Measurements from ENCODE around the gene DSTYK. TPM values are rescaled to one million over a fixed set of nuclear protein-coding genes. Genes with fewer than 3 reads are reported as not detected.

The DSTYK gene
- total and polyA plus RNA-seq, 7 donors: 1.6 to 13.3 (median 9.1) TPM

- whole genome bisulfite sequencing, 2 donors: 97 to 99% methylated on average over 3 of the region's 3 CpGs
- Histone ChIP-seq H3K27me3 (no peaks in the 10 kb centered on the region), H3K9me3 (no peaks in the 10 kb centered on the region), H3K27ac (no peak overlapping the region), H3K4me3 (no peak overlapping the region), H3K4me1 (no peaks in the 10 kb centered on the region), H3K36me3 (peaks cover 34 to 93% (median 59%) of the 10 kb centered on the region in 4 donors)
- intact Hi-C loops (cut with DNase I): no loop called here
- DNase-seq: no peak
- no peak for TF ChIP-seq POLR2AphosphoS5 (IDR thresholded peaks at IDR 0.05)
- no peak for TF ChIP-seq POLR2A (IDR thresholded peaks at IDR 0.05)
- TF ChIP-seq CTCF (IDR thresholded peaks at IDR 0.05): no peak
- no peak for TF ChIP-seq EP300 (IDR thresholded peaks at IDR 0.05)
Observed at GRCh38 chr1:205102404-205102803, 109.1 kb downstream of the DSTYK start.

GRCh38 chr1:205098242-205098641 lies 113.3 kb downstream of the DSTYK start:
- no peaks in the 10 kb centered on the region for H3K9me3 ChIP-seq
- H3K4me1 ChIP-seq: no peaks in the 10 kb centered on the region
- no peak for DNase-seq
- H3K27me3 ChIP-seq: no peaks in the 10 kb centered on the region
- intact Hi-C loops (cut with DNase I): no loop called here
- H3K4me3 ChIP-seq: no peak overlapping the region
- H3K27ac ChIP-seq: no peak overlapping the region
- H3K36me3 ChIP-seq: peaks cover 53 to 98% (median 64%) of the 10 kb centered on the region in 4 donors
- TF ChIP-seq EP300 (IDR thresholded peaks at IDR 0.05) (no peak), POLR2A (IDR thresholded peaks at IDR 0.05) (no peak), CTCF (IDR thresholded peaks at IDR 0.05) (no peak), POLR2AphosphoS5 (IDR thresholded peaks at IDR 0.05) (no peak)

GRCh38 chr1:205095422-205095821 lies 116.1 kb downstream of the DSTYK start:
- Histone ChIP-seq H3K4me3 (no peak overlapping the region), H3K27ac (no peak overlapping the region), H3K36me3 (peaks cover 36 to 97% (median 58%) of the 10 kb centered on the region in 4 donors), H3K27me3 (no peaks in the 10 kb centered on the region), H3K4me1 (no peaks in the 10 kb centered on the region), H3K9me3 (no peaks in the 10 kb centered on the region)
- DNase-seq: no peak
- intact Hi-C loops (cut with DNase I): no loop called here
- TF ChIP-seq EP300 (IDR thresholded peaks at IDR 0.05) (no peak), POLR2AphosphoS5 (IDR thresholded peaks at IDR 0.05) (no peak), POLR2A (IDR thresholded peaks at IDR 0.05) (no peak), CTCF (IDR thresholded peaks at IDR 0.05) (no peak)

Other genes with a start within 250 kb of the DSTYK start
- 1 to 10 TPM; 1.8 to 4.4 (median 3.4) TPM for gene CNTN2, start 168.5 kb downstream of the DSTYK start, total RNA-seq
- 1 to 10 TPM in 1 of 3 donors, under 1 TPM in 1, not detected in 1; 0.46 to 1.5 TPM for gene CNTN2, start 168.5 kb downstream of the DSTYK start, polyA plus RNA-seq
- 1 to 10 TPM; 2.1 to 3.6 (median 2.7) TPM for gene TMEM81, start 127.2 kb downstream of the DSTYK start, total RNA-seq
- gene TMEM81, start 127.2 kb downstream of the DSTYK start, polyA plus RNA-seq: 1 to 10 TPM in 1 of 3 donors, under 1 TPM in 1, not detected in 1; 0.92 to 1.8 TPM
- 10 to 100 TPM; 12.2 to 36.5 (median 13.9) TPM for gene RBBP5, start 89.7 kb downstream of the DSTYK start, total RNA-seq
- 1 to 10 TPM; 6.6 to 8.1 (median 7.8) TPM for gene RBBP5, start 89.7 kb downstream of the DSTYK start, polyA plus RNA-seq
- 1 to 10 TPM; 4.3 to 6.4 (median 5.6) TPM for gene TMCC2, start 16.2 kb upstream of the DSTYK start, total RNA-seq
- gene TMCC2, start 16.2 kb upstream of the DSTYK start, polyA plus RNA-seq: 1 to 10 TPM in 1 of 3 donors, not detected in 2; 1.1 TPM
- 1 to 10 TPM in 1 of 4 donors, under 1 TPM in 3; 0.28 to 1.5 (median 0.69) TPM for gene NUAK2, start 110.0 kb upstream of the DSTYK start, total RNA-seq
- 10 to 100 TPM; 13.9 to 15.0 (median 14.3) TPM for gene NUAK2, start 110.0 kb upstream of the DSTYK start, polyA plus RNA-seq
- gene KLHDC8A, start 145.2 kb upstream of the DSTYK start, total RNA-seq: 1 to 10 TPM in 3 of 4 donors, under 1 TPM in 1; 0.95 to 1.7 (median 1.5) TPM
- 1 to 10 TPM in 1 of 3 donors, under 1 TPM in 1, not detected in 1; 0.69 to 1.1 TPM for gene KLHDC8A, start 145.2 kb upstream of the DSTYK start, polyA plus RNA-seq
- not detected for gene LEMD1, start 210.4 kb upstream of the DSTYK start, total RNA-seq
- under 1 TPM in 1 of 3 donors, not detected in 2; 0.34 TPM for gene LEMD1, start 210.4 kb upstream of the DSTYK start, polyA plus RNA-seq
- under 1 TPM in 1 of 4 donors, not detected in 3; 0.36 TPM for gene BLACAT1, start 244.3 kb upstream of the DSTYK start, total RNA-seq
- gene BLACAT1, start 244.3 kb upstream of the DSTYK start, polyA plus RNA-seq: under 1 TPM in 1 of 3 donors, not detected in 2; 0.51 TPM